ENCODE results near the gene MIER3. TPM values are rescaled to one million over a fixed set of nuclear protein-coding genes. Genes with fewer than 3 reads are reported as not detected.

The MIER3 gene
- total and polyA plus RNA-seq, 9 of the 15 experiments (the other 6 are each of a cell fraction or from before 2014, with no cell fraction given) = 4.1 to 29.3 (median 13.0) TPM

- TF ChIP-seq ZBTB49 (CRISPR knock-in tag; IDR thresholded peaks at IDR 0.05; ENCODE audit: borderline replicate concordance) = no peak
- TF ChIP-seq, protein P1, sequence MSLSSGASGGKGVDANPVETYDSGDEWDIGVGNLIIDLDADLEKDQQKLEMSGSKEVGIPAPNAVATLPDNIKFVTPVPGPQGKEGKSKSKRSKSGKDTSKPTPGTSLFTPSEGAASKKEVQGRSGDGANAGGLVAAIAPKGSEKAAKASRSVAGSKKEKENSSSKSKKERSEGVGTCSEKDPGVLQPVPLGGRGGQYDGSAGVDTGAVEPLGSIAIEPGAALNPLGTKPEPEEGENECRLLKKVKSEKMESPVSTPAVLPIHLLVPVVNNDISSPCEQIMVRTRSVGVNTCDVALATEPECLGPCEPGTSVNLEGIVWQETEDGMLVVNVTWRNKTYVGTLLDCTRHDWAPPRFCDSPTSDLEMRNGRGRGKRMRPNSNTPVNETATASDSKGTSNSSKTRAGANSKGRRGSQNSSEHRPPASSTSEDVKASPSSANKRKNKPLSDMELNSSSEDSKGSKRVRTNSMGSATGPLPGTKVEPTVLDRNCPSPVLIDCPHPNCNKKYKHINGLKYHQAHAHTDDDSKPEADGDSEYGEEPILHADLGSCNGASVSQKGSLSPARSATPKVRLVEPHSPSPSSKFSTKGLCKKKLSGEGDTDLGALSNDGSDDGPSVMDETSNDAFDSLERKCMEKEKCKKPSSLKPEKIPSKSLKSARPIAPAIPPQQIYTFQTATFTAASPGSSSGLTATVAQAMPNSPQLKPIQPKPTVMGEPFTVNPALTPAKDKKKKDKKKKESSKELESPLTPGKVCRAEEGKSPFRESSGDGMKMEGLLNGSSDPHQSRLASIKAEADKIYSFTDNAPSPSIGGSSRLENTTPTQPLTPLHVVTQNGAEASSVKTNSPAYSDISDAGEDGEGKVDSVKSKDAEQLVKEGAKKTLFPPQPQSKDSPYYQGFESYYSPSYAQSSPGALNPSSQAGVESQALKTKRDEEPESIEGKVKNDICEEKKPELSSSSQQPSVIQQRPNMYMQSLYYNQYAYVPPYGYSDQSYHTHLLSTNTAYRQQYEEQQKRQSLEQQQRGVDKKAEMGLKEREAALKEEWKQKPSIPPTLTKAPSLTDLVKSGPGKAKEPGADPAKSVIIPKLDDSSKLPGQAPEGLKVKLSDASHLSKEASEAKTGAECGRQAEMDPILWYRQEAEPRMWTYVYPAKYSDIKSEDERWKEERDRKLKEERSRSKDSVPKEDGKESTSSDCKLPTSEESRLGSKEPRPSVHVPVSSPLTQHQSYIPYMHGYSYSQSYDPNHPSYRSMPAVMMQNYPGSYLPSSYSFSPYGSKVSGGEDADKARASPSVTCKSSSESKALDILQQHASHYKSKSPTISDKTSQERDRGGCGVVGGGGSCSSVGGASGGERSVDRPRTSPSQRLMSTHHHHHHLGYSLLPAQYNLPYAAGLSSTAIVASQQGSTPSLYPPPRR (CRISPR knock-in tag; IDR thresholded peaks at IDR 0.05; ENCODE audit: borderline replicate concordance) = peak; percentile 64; the same call in 1 of the 2 replicates
- TF ChIP-seq NR2C1 (IDR thresholded peaks at IDR 0.05) = no peak
- no peak for TF ChIP-seq NR2C1 (tag; IDR thresholded peaks at IDR 0.05)
- TF ChIP-seq NR2C2 (CRISPR knock-in tag; IDR thresholded peaks at IDR 0.05) = no peak
- TF ChIP-seq NR2C2 (tag; IDR thresholded peaks at IDR 0.05) = peak; percentile 80
- TF ChIP-seq ETV5 (CRISPR knock-in tag; IDR thresholded peaks at IDR 0.05; ENCODE audit: low read depth) = peak; percentile 41
- TF ChIP-seq PRMT5 (CRISPR knock-in tag; IDR thresholded peaks at IDR 0.05) = no peak
- no peak for TF ChIP-seq FOXJ2 (tag; IDR thresholded peaks at IDR 0.05)
- TF ChIP-seq HDAC8 (tag; IDR thresholded peaks at IDR 0.05) = no peak
- TF ChIP-seq ZBTB7A (IDR thresholded peaks at IDR 0.05; ENCODE audit: borderline replicate concordance, control insufficient read depth, low read depth, low read length) = 0 out of 2 replicates have a peak, but pooled peaks have one; percentile 21
- TF ChIP-seq CHD4 (IDR thresholded peaks at IDR 0.05; ENCODE audit: insufficient read depth, insufficient replicate concordance, low read depth, low read length, poor library complexity, severe bottlenecking) = no peak
- TF ChIP-seq, protein P2, sequence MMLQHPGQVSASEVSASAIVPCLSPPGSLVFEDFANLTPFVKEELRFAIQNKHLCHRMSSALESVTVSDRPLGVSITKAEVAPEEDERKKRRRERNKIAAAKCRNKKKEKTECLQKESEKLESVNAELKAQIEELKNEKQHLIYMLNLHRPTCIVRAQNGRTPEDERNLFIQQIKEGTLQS (IDR thresholded peaks at IDR 0.05) = no peak
- TF ChIP-seq, protein P2 (CRISPR knock-in tag; conservative IDR thresholded peaks at IDR 0.05) = no peak
- TF ChIP-seq CSDE1 (IDR thresholded peaks at IDR 0.05) = no peak
- TF ChIP-seq POLR2AphosphoS5 (IDR thresholded peaks at IDR 0.05; ENCODE audit: control insufficient read depth, insufficient read depth, low read depth, low read length) = peak; percentile 97
- TF ChIP-seq RNF2 (IDR thresholded peaks at IDR 0.05) = peak; percentile 25; the same call in 1 of the 2 replicates
- TF ChIP-seq EGR1 (conservative IDR thresholded peaks at IDR 0.05) = peak; percentile 54
- no peak for TF ChIP-seq ARNT (IDR thresholded peaks at IDR 0.05)
- TF ChIP-seq BRD9 (IDR thresholded peaks at IDR 0.05; ENCODE audit: low read depth, partially characterized antibody) = no peak
Measured at GRCh38 chr5:56909294-56910209, 42.4 kb downstream of the MIER3 start, which contains the start of gene SETD9 (continued).
